AG09319 (cell line): ENCODE results near the gene FARS2.

Experiments
- DNase-seq: peaks from one replicate; pipeline ENCODE4 v3.0.0-alpha.2; 2010; ENCODE audit warnings: low read depth; ENCODE audit errors: extremely low read depth
- CTCF ChIP-seq: IDR thresholded peaks from 2 replicates; pipeline ENCODE4 v1.5.1; 2011; ENCODE audit warnings: low read depth, mild to moderate bottlenecking, inconsistent platforms, low read length, moderate library complexity

The FARS2 gene

GRCh38 chr6:5723841-5724691 is 462.8 kb downstream of the FARS2 start:
- TF ChIP-seq CTCF: no peak
- no peak for DNase-seq

GRCh38 chr6:5724911-5725310 is 463.6 kb downstream of the FARS2 start:
- no peak for DNase-seq
- no peak for TF ChIP-seq CTCF

DNA sequence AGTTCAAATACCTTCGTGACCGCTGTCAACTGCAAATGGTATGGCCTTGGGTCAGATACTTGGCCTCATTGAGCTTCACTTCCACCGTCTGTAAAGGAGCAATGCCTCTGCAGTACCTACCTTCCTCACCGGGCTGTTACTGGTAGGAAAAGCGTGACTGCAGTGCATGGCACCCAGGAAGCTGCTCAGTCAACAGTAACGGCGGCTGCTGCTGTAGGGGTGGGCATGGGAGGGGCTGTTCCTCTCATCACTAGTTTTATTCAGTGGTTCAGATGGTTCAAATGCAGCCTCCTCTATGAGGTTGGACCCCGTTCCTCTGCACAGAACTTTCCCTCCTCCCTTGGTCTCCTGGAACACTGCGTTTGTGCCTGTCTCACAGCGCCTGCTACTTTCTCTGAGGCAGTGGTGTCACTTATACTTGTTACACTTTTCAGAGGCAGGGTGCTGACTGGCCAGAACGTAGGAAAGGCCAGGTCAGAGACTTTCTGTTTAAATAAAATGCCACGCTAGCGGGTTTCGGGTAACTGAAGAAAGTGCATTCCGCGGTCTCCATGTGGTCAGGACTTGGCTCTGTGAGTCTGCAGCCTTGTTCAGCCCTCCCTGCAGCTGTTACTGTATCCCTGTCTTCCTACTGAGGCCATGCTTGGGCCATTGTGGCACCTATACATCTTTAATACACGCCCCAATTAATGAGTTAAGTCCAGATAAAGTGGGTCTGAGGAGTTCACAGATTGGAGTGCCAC is 465.8 kb downstream of the FARS2 start:
- no peak for DNase-seq
- no peak for TF ChIP-seq CTCF

DNA sequence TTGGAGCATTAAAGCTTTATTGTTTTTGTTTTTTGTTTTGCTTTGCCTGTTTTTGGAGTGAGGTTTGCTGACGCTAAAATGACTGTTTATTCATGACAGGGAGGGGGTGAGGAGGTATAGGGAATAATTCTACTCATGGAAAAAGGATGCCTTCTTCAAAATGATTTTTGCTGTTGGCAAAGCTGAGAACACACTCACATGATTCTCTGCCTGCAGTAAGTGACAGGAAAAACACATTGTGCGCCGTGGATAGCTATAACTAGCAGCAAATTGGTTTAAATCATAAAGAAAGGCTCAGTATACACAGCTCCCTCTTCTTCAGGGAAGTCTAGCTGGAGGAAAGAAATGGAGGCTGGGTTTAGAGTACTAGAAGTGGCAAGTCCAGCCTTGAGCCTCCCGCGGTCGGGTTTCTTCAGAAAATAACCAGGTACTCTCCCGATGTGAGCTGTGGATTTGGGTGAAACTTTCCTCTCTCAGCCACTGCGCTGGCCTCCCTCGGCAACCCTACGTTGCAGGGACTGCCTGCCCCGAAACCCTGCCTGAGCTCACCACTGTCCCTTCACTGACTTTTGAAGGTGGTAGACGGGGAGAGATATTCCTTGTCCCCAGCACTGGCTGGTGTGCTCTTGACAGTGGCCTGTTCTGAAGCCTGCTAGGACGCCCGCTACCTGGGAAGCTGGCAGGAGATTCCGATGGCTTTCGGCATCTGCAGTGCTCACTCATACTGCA is 467.2 kb downstream of the FARS2 start:
- no peak for DNase-seq
- no peak for TF ChIP-seq CTCF

GRCh38 chr6:5729080-5729434 is 467.7 kb downstream of the FARS2 start:
- TF ChIP-seq CTCF: no peak
- DNase-seq: no peak

DNA sequence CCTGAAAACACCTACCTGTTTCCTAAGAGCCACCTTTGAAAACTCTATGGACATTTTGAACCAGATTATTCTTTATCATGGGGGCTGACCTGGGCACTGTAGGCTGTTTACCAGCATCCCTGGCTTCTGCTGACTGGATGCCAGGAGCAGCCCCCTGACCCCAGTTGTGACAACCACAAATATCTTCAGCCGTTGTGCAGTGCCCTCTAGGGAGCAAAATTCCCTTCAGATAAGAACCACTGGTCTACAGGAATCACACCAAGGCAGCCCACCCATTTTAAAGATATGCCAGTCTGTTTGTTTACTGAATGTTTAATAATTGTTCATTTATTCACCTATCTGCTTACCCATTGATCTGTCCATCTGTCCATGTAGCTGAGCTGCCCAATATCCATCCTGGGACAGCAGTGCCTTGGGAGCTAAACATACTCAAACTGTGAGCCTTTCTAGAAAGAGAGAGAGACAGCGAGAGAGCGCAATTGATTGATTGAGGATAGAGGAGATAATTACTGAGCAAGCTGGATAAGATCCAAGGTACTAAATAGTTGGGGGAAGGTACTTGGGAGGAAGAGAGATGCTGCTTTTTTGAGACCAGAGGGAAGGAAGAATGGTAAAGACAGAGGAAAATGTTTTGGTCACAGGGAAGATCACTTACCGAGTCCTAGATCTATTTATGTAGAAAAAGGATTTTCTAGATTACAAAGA is 468.7 kb downstream of the FARS2 start:
- TF ChIP-seq CTCF: no peak
- no peak for DNase-seq
